A549 treated with CORT108297 at 1 μM for 4 hours (cell line): ENCODE measurements around the gene SV2B. TPM values are rescaled to one million over a fixed set of nuclear protein-coding genes. Genes with fewer than 3 reads are reported as not detected.

ENCODE experiments used
- total RNA-seq: library from RNA; stranded (reverse); fragments of 200-300 nt; extraction: Qiagen RNA extraction; gene quantifications from 5 replicates; pipeline ENCODE4 v1.2.3, GENCODE V29; 2022

Gene SV2B, protein sequence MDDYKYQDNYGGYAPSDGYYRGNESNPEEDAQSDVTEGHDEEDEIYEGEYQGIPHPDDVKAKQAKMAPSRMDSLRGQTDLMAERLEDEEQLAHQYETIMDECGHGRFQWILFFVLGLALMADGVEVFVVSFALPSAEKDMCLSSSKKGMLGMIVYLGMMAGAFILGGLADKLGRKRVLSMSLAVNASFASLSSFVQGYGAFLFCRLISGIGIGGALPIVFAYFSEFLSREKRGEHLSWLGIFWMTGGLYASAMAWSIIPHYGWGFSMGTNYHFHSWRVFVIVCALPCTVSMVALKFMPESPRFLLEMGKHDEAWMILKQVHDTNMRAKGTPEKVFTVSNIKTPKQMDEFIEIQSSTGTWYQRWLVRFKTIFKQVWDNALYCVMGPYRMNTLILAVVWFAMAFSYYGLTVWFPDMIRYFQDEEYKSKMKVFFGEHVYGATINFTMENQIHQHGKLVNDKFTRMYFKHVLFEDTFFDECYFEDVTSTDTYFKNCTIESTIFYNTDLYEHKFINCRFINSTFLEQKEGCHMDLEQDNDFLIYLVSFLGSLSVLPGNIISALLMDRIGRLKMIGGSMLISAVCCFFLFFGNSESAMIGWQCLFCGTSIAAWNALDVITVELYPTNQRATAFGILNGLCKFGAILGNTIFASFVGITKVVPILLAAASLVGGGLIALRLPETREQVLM
- total RNA-seq = 0.02 to 0.05 TPM (median 0.03 TPM) in 5 replicates

DNA sequence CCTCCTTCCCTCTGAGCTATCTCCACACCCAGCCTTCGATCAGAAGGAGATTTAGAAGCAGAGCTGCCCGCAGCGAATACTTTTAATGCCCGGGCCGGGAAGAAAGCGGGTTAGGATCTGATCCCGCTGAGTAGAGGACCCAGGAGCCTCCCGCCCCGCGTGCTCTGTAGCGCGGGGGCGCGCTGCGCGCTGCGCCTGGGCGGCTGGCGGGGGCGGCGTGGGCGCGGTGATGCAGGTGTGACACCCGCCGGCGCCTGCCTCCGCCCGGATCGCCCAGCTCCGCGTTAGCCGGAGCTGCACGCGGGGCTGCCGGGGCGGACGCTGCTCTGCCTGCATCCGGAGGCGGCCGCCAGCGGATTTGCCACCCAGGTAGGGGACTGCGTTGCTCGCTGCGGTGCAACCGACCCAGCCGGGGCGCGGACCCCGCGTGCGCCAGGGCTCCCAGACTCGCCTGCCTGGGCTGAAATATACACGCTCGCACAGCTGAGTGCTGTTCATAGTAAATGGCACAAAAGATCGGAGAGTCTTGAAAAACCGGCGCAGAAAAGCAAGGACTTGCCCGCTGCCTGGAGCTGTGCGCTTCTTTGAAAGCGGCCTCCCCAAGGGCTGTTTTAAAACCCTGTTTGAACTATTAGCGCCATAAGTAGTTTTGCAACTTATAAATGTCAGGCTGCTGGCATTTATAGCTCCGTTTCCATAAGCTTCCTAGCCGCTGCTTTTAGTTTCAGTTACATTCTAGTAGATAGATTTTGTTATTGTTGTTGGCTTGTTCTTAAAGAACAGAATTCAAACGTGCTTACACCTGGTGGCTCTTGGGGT is at the start of gene SV2B:
SV2B (plus strand) TSS at position 263 of the 819 bp plus-strand sequence. CDS start 126,007 bp downstream, outside the sequence.

Other genes starting within 250 kb of the SV2B start
- 40.4 to 65.8 TPM (median 57.2 TPM) in 5 replicates for gene FURIN, start 231.7 kb upstream of the SV2B start, total RNA-seq
- gene FES, start 215.8 kb upstream of the SV2B start, total RNA-seq = 0.45 to 1.1 TPM (median 0.81 TPM) in 5 replicates
- gene MAN2A2, start 197.0 kb upstream of the SV2B start, total RNA-seq = 23.0 to 31.7 TPM (median 29.1 TPM) in 5 replicates
- gene HDDC3, start 167.7 kb upstream of the SV2B start, total RNA-seq = 24.8 to 36.4 TPM (median 34.3 TPM) in 5 replicates
- gene UNC45A, start 165.0 kb upstream of the SV2B start, total RNA-seq = 56.8 to 62.6 TPM (median 60.2 TPM) in 5 replicates
- 34.2 to 40.1 TPM (median 37.0 TPM) in 5 replicates for gene RCCD1, start 145.4 kb upstream of the SV2B start, total RNA-seq
- 184 to 246 TPM (median 216 TPM) in 5 replicates for gene PRC1, start 105.7 kb upstream of the SV2B start, total RNA-seq
- 11.9 to 15.9 TPM (median 14.1 TPM) in 5 replicates for gene VPS33B, start 77.7 kb upstream of the SV2B start, total RNA-seq